Measurements from ENCODE around the gene CORIN. TPM values are rescaled to one million over a fixed set of nuclear protein-coding genes. Genes with fewer than 3 reads are reported as not detected.

Gene CORIN
- polyA plus RNA-seq, 3 donors = 0.01 TPM; not detected in 2

DNA sequence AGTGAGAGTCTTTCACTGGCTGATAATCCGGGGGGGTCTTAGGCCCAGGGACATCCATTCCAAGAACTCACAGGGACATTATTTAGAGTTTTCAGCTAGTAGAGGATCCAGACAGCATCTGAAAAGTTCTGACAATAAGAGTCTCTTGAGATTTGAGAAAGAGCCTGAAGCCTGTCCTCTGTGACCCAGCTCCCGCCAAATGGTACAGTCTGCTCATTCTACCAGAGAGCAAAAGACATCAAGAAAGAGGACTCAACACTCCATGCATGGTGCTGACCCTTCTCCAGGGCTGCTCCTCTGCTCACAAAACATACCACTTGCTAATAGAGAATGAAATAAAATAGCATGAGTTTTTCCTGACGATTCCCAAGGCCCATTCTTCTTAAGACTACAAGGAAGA is 190.8 kb downstream of the CORIN start:
- H3K9ac ChIP-seq (ENCODE audit: insufficient read depth, low read length, poor library complexity, severe bottlenecking) = no peak overlapping the region
- H3K36me3 Mint-ChIP-seq = no peaks in the 10 kb centered on the region
- no peaks in the 10 kb centered on the region for H3K79me2 ChIP-seq (ENCODE audit: insufficient read depth, low read length)
- peaks cover 4% of the 10 kb centered on the region for H3K4me1 Mint-ChIP-seq
- no peak overlapping the region for H3K4me3 ChIP-seq (replicated peaks in 1 of 3; ENCODE audit: low read depth in 2 of 3, low read length in 3 of 3)
- no peaks in the 10 kb centered on the region for H3K9me3 ChIP-seq (replicated peaks in 1 of 2; ENCODE audit: control insufficient read depth in 1 of 2, insufficient read depth in 1 of 2, low read length in 2 of 2)
- no peak overlapping the region for H3K27ac ChIP-seq (ENCODE audit: low read depth in 1 of 2, low read length in 2 of 2)
- no peak overlapping the region for H3K27ac Mint-ChIP-seq
- H3K9me3 Mint-ChIP-seq = no peaks in the 10 kb centered on the region
- DNase-seq = no peak
- H3K4me3 Mint-ChIP-seq = no peak overlapping the region
- H2AFZ ChIP-seq (ENCODE audit: insufficient read depth, low read depth, low read length, poor library complexity, severe bottlenecking) = no peak overlapping the region
- TF ChIP-seq, protein P1, sequence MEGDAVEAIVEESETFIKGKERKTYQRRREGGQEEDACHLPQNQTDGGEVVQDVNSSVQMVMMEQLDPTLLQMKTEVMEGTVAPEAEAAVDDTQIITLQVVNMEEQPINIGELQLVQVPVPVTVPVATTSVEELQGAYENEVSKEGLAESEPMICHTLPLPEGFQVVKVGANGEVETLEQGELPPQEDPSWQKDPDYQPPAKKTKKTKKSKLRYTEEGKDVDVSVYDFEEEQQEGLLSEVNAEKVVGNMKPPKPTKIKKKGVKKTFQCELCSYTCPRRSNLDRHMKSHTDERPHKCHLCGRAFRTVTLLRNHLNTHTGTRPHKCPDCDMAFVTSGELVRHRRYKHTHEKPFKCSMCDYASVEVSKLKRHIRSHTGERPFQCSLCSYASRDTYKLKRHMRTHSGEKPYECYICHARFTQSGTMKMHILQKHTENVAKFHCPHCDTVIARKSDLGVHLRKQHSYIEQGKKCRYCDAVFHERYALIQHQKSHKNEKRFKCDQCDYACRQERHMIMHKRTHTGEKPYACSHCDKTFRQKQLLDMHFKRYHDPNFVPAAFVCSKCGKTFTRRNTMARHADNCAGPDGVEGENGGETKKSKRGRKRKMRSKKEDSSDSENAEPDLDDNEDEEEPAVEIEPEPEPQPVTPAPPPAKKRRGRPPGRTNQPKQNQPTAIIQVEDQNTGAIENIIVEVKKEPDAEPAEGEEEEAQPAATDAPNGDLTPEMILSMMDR (IDR thresholded peaks at IDR 0.05) = no peak
- H3K36me3 ChIP-seq (replicated peaks in 1 of 2; ENCODE audit: control insufficient read depth in 1 of 2, insufficient read depth in 2 of 2, low read length in 2 of 2) = no peaks in the 10 kb centered on the region
- intact Hi-C loops (cut with micrococcal nuclease) = no loop called here
- WGBS (ENCODE audit: insufficient coverage) = no CpG with 5 or more reads among the region's 3 CpGs
- peaks cover 0 to 1% (median 0%) of the 10 kb centered on the region in 3 donors for H3K27me3 Mint-ChIP-seq (ENCODE audit: low read depth in 3 of 3)
- H3K4me1 ChIP-seq (ENCODE audit: control insufficient read depth in 1 of 2, insufficient read depth in 2 of 2, low read length in 2 of 2) = no peaks in the 10 kb centered on the region
- H4K20me1 ChIP-seq (ENCODE audit: insufficient read depth, low read length) = no peaks in the 10 kb centered on the region
- H3K4me2 ChIP-seq (replicated peaks; ENCODE audit: extremely low read depth, low read length, poor library complexity, severe bottlenecking) = no peak overlapping the region
- no peaks in the 10 kb centered on the region for H3K27me3 ChIP-seq (ENCODE audit: control insufficient read depth in 2 of 2, insufficient read depth in 2 of 2, low read length in 2 of 2)

DNA sequence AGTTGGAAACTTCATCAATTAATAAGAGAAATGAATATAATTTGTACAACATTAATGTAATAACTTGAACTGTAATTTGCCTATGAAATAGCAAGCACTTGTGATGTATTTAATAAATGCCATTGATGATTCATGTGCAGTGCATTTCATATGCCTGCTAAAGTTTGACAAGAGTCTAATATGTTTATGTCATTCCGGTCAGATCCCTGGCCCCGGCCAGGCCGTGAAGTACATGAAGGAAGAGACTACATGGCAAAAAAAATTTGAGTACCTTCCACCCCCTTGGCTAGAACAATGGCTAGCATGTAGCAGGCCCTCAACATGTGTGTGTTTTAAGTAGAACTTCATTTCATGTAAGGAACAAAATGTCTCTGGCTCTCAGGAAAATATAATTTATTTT is 191.5 kb downstream of the CORIN start:
- WGBS (ENCODE audit: insufficient coverage) = 100% methylated on average over 2 of the region's 3 CpGs
- DNase-seq = no peak
- no peaks in the 10 kb centered on the region for H3K9me3 ChIP-seq (replicated peaks in 1 of 2; ENCODE audit: control insufficient read depth in 1 of 2, insufficient read depth in 1 of 2, low read length in 2 of 2)
- no peaks in the 10 kb centered on the region for H3K27me3 ChIP-seq (ENCODE audit: control insufficient read depth in 2 of 2, insufficient read depth in 2 of 2, low read length in 2 of 2)
- H3K4me3 Mint-ChIP-seq = no peak overlapping the region
- H3K4me3 ChIP-seq (replicated peaks in 1 of 3; ENCODE audit: low read depth in 2 of 3, low read length in 3 of 3) = no peak overlapping the region
- no peaks in the 10 kb centered on the region for H3K36me3 ChIP-seq (replicated peaks in 1 of 2; ENCODE audit: control insufficient read depth in 1 of 2, insufficient read depth in 2 of 2, low read length in 2 of 2)
- no peak overlapping the region for H3K27ac Mint-ChIP-seq
- peaks cover 4% of the 10 kb centered on the region for H3K4me1 Mint-ChIP-seq
- TF ChIP-seq, protein P1 (IDR thresholded peaks at IDR 0.05) = no peak
- no peaks in the 10 kb centered on the region for H3K9me3 Mint-ChIP-seq
- intact Hi-C loops (cut with micrococcal nuclease) = no loop called here
- no peaks in the 10 kb centered on the region for H3K36me3 Mint-ChIP-seq
- H3K4me2 ChIP-seq (replicated peaks; ENCODE audit: extremely low read depth, low read length, poor library complexity, severe bottlenecking) = no peak overlapping the region
- H3K27ac ChIP-seq (ENCODE audit: low read depth in 1 of 2, low read length in 2 of 2) = no peak overlapping the region
- H3K79me2 ChIP-seq (ENCODE audit: insufficient read depth, low read length) = no peaks in the 10 kb centered on the region
- H3K4me1 ChIP-seq (ENCODE audit: control insufficient read depth in 1 of 2, insufficient read depth in 2 of 2, low read length in 2 of 2) = no peaks in the 10 kb centered on the region
- H3K9ac ChIP-seq (ENCODE audit: insufficient read depth, low read length, poor library complexity, severe bottlenecking) = no peak overlapping the region
- H4K20me1 ChIP-seq (ENCODE audit: insufficient read depth, low read length) = no peaks in the 10 kb centered on the region
- peaks cover 0 to 1% (median 0%) of the 10 kb centered on the region in 3 donors for H3K27me3 Mint-ChIP-seq (ENCODE audit: low read depth in 3 of 3)
- H2AFZ ChIP-seq (ENCODE audit: insufficient read depth, low read depth, low read length, poor library complexity, severe bottlenecking) = no peak overlapping the region
